ENCODE results near the gene TTC39C. TPM values are rescaled to one million over a fixed set of nuclear protein-coding genes. Genes with fewer than 3 reads are reported as not detected.

The TTC39C gene
- total and polyA plus RNA-seq, 2 donors (not counting 3 experiments of a cell fraction or from before 2014, with no cell fraction given), result 0.61 to 6.2 TPM

DNA sequence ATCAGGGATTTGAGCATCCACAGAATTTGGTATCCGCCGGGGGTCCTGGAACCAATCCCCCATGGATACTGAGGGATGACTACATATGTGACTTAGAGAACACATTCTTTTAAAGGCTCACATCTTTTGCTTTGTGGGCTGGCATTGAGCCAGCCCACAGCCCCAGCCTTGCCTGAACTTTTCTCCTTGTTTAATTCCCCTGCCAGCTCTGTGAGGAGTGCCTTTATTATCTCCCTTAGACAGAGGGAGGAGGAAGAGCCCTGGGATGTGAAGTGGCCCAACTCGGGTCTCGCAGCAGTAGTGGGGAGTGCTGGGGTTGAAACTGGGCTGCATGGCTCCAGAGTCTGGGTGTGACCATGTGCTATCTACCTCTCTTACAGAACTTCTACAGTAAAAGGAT is 7.6 kb downstream of the TTC39C start:
- TF ChIP-seq, protein P1, sequence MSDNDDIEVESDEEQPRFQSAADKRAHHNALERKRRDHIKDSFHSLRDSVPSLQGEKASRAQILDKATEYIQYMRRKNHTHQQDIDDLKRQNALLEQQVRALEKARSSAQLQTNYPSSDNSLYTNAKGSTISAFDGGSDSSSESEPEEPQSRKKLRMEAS (IDR thresholded peaks at IDR 0.05; ENCODE audit: insufficient read depth, insufficient read length), result no peak
- TF ChIP-seq JUN (IDR thresholded peaks at IDR 0.05; ENCODE audit: borderline replicate concordance, insufficient read depth, insufficient read length, low read depth) (no peak), POLR2AphosphoS5 (IDR thresholded peaks at IDR 0.05; ENCODE audit: insufficient read depth, low read depth, low read length) (no peak), GATA2 (IDR thresholded peaks at IDR 0.05; ENCODE audit: insufficient read depth, insufficient read length, low read depth, low read length) (no peak), EZH2 (IDR thresholded peaks at IDR 0.05; ENCODE audit: borderline replicate concordance, low read depth, low read length, severe bottlenecking) (no peak), FOS (IDR thresholded peaks at IDR 0.05; ENCODE audit: borderline replicate concordance, insufficient read depth, low read length) (no peak), MYC (IDR thresholded peaks at IDR 0.05; ENCODE audit: low read depth, low read length) (no peak), POLR2A (IDR thresholded peaks at IDR 0.05; ENCODE audit: low read depth, low read length) (no peak)
- TF ChIP-seq, protein P2, sequence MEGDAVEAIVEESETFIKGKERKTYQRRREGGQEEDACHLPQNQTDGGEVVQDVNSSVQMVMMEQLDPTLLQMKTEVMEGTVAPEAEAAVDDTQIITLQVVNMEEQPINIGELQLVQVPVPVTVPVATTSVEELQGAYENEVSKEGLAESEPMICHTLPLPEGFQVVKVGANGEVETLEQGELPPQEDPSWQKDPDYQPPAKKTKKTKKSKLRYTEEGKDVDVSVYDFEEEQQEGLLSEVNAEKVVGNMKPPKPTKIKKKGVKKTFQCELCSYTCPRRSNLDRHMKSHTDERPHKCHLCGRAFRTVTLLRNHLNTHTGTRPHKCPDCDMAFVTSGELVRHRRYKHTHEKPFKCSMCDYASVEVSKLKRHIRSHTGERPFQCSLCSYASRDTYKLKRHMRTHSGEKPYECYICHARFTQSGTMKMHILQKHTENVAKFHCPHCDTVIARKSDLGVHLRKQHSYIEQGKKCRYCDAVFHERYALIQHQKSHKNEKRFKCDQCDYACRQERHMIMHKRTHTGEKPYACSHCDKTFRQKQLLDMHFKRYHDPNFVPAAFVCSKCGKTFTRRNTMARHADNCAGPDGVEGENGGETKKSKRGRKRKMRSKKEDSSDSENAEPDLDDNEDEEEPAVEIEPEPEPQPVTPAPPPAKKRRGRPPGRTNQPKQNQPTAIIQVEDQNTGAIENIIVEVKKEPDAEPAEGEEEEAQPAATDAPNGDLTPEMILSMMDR (IDR thresholded peaks at IDR 0.05; ENCODE audit: extremely low read depth in 1 of 2, insufficient read depth in 1 of 2, low read depth in 1 of 2, low read length in 2 of 2), result no peak
- peaks cover 0 to under 1% of the 10 kb centered on the region in 2 experiments for H3K27me3 ChIP-seq (ENCODE audit: control insufficient read depth in 2 of 2, insufficient read depth in 2 of 2, low read length in 2 of 2)
- no peaks in the 10 kb centered on the region for H3K79me2 ChIP-seq (ENCODE audit: control insufficient read depth, insufficient read depth, low read length)
- H3K27ac ChIP-seq (ENCODE audit: insufficient read depth, low read depth, low read length), result no peak overlapping the region
- no peaks in the 10 kb centered on the region for H3K9me1 ChIP-seq (replicated peaks; ENCODE audit: control insufficient read depth, extremely low read depth, insufficient read depth, low read length)
- no peak overlapping the region for H3K4me3 ChIP-seq (replicated peaks in 1 of 3; ENCODE audit: insufficient read depth in 1 of 3, low read depth in 1 of 3, low read length in 3 of 3)
- FAIRE-seq (no peak), DNase-seq (ENCODE audit: low read depth, low spot score) (no peak)
- H3K4me2 ChIP-seq (ENCODE audit: insufficient read depth, low read length), result no peak overlapping the region
- no peak overlapping the region for H3K9ac ChIP-seq (replicated peaks; ENCODE audit: extremely low read depth, insufficient read depth, low read length)
- no peaks in the 10 kb centered on the region for H3K4me1 ChIP-seq (ENCODE audit: control insufficient read depth, extremely low read depth, insufficient read depth, low read length)
- no peaks in the 10 kb centered on the region for H3K9me3 ChIP-seq (replicated peaks; ENCODE audit: control insufficient read depth, insufficient read depth, low read length)
- no peaks in the 10 kb centered on the region for H3K36me3 ChIP-seq (ENCODE audit: control insufficient read depth in 2 of 2, extremely low read depth in 1 of 2, insufficient read depth in 2 of 2, low read length in 2 of 2)
- CTCF ChIA-PET, result interaction anchor here (0.8 to 1.2 kb wide), 2 partner anchors 12 to 35 kb away, joined by 3 read pairs; no protein-coding TSS in a partner anchor
- BruUV-seq (replicated peaks), result no TSS peak
- POLR2A ChIA-PET, result no interaction called here
- intact Hi-C loops (cut with micrococcal nuclease) (no loop called here), dilution Hi-C loops (cut with MboI; ENCODE audit: extremely low pct_ligation_motif_present, low sequenced_read_pairs) (no loop called here)
- H2AFZ ChIP-seq (ENCODE audit: low read depth, low read length), result no peak overlapping the region
- no peaks in the 10 kb centered on the region for H4K20me1 ChIP-seq (replicated peaks; ENCODE audit: control insufficient read depth, extremely low read depth, insufficient read depth, low read length)
